ENCODE data around the gene PRDM16.
"Not testable (repeated sequence)": the region's sequence is repeated elsewhere in the genome, so short reads cannot be mapped to it uniquely, and the experiment has no call there.

Gene PRDM16

DNA sequence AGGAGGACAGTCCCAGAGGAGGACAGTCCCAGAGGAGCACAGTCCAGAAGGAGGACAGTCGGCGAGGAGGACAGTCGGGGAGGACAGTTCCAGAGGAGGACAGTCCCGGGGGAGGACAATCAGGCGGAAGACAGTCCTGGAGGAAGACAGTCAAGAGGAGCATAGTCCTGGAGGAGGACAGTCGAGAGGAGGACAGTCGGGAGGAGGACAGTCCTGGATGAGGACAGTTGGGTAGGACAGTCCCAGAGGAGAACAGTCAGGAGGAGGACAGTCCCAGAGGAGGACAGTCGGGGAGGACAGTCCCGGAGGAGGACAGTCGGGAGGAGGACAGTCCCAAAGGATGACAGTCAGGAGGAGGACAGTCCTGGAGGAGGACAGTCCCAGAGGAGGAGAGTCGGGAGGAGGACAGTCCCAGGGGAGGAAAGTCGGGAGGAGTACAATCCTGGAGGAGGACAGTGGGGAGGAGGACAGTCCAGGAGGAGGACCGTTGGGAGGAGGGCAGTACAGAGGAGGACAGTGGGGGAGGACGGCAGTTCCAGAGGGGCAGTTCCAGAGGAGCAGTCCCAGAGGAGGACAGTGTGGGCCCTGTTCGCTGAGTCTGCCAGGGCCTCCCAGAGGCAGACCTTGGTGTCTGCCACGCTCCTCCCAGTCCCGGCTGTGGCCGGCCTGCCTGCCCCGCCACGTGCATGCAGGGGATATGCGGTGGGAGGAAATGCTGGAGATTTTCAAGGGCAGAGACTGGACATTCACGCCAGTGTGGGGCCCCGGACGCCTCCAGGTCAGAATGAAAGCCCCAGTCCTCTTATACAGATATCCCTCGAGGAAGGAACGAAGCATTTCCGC lies 201.6 kb downstream of the PRDM16 start:
- DNase-seq = no peak

DNA sequence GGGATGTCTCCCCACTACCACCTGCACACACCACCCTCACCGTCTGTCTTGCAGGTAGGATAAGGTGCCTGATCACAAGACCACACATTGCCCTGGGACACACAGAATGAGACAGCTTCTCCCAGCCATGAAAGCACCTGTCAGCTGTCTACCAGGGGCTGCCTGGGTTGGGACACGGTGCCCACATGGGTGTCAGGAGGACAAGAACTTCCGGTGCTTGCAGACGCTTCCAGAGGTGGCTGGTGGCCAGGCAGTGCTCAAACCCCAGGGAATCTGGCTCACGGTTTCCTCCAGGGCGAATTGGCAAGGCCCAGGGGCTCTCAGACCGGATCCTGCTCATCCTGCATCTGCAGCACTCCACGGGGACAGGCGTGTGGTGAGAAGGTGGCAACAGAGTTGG lies 202.9 kb downstream of the PRDM16 start:
- DNase-seq = no peak

DNA sequence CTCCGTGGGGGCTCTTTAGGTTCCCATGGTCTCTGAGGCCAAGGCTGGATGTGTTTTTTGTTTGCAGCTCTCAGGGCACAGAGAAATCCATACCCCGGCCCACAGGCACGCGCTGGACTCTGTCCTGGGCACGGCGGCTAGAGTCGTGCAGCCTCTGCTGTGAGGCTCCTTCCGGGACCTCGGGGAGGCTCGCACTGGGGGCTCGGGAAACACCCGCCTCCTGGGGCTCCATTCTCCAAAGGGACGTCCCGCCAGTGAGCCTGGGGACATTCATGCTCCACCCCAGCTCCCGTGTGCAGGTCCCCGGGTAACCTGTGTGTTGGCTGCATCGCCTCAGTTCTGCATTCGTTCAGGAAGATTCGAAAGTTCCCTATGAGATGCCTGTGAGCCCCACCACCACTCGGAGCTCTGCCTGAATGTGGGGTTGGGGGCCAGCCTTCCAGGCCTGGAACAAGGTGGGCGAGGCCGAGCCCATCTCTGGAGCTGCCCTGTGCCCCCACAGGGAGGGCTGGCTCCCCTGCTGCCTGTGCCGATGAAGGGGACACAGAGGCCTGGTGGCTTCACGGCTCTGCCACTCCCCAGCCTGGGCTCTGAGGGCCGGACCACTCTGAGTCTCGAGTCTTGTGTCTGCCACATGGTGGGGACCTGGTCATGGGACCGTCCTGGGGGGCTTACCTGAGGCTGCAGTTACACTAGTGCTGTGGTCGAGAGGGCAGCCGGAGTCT lies 203.5 kb downstream of the PRDM16 start:
- DNase-seq = no peak

DNA sequence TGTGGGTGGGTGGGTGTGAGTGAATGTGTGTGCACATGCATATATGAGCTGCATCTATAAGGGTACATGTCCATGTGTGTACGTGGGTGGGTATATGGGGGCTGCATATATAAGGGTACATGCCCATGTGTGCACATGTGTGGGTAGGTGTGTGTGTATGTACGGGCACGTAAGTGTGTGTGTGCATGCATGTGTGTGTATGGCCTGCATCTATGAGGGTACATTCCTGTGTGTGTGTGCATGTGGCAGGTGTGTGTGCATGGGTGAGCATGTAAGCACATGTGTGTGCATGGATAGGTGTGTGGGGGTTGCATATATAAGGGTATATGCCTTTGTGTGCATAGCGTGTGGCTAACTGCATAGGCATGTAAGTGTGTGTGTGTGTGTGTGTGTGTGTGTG lies 204.4 kb downstream of the PRDM16 start:
- DNase-seq = no peak

DNA sequence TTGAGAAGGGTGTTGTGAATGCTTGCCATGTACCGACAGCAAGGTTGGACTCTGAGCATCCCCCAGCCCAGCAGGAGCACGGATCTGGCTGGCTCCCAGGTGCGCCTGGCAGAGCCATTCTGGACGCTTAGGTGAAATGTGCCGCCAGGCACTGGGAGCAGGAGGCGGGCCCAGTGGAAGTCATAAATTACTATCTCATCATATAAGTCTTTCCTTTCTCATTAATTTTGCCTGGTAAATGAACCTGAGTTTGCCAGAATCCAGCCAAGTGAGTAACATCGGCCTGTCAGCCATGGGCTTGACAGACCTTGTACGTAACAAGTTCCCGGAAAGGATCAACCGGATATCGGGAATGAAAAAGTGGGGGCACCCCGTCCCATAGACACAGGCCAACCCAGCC lies 206.0 kb downstream of the PRDM16 start:
- DNase-seq = no peak

DNA sequence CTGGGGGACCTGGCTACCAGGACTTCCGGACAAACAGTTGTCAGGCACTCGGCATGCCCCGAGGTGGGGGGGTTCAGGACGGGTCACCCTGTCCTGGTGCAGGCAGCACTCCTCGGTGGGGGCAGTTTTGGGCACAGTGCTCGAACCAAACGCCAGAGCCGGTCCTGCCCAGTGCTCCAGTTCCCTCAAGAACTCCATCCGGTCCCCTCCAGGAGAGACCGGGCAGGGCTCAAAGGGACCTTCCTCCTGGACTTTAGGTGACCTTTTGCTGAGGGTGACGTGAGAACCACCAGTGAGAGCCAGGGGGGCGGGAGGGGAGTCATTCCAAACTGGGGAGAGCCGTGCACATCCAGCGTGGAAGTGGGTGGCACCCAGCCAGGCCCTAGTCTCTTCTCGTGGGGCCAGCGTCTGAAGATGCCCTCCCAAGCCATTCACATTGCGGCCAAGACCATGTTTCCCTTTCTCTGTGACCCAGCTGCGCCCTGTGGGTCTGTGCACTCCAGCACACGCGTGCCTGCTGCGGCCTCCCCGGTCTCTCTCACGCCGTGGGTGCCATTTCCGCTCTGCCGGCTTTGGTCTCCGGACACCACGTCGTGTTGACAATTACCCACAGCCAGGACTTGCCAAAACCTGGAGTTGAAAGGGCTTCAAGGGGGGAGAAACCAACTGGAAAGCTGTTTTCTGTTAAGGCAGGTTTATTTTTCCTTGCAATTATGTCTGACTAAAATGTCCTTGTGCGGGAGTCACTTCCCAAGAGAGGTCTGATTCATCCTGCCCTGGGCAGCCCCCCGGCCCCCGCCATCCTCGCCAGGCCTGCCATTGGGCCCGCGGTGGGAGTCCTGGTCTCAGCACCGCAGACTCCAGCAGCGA lies 206.7 kb downstream of the PRDM16 start:
- no peak for DNase-seq

DNA sequence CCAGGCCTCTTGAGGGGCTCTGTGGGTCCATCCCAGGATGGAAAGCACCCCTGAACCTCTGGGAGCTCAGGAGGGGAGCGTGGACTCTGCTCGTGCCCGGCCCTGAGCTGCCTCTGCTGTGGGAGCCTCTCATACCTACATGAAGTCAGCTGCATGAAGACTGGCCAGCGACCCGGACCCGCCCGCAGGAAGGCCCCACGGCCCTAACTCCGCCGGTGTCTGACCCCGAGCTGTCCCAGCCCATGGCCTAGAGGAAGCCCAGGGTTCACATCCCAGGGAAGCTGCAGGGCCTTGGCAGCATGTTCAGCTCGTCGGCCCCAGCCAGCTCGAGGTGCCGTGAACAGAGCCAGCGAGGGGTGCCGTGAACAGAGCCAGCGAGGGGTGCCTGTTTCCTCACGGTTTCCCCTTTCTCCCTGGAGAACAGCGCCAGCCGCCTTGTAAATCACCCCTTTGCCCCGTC lies 207.4 kb downstream of the PRDM16 start:
- DNase-seq = no peak

DNA sequence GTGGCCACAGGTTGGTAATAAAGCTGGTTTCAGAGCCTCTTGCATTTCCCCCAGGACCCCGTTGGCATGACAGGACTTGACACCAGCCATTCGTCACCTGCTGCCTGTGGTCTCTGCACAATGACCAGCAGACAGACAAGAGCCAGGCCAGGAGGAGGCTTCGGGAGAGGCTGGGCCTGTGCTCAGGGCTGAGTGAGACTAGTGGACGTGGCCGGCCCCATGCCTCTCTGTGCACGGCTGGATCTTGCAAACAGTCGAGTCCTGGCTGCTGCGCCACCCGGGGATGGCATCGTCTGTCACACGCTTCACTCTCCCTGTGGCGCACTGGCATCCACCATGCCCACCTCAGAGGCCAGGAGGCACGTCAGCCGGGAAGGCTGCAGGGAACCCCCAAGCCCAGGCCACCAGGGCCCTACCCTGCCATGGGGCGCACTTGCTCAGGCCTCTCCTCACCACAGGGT lies 208.0 kb downstream of the PRDM16 start:
- no peak for DNase-seq

DNA sequence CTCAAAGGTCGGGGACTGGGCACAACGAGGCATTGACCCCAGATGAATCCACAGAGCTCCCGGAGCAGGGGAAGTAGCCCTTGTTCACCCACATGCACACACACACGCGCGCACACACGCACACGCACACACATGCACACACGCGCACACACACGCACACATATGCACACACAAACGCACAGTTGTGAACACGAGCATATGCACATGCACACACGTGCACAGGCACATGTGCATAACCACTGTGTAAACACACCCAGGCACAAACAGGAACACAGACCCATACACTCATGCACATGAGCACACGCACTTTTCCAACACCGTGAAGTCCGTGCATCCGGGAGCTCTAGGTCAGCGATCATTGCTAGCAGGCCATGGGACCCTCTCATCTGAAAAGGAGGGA lies 208.6 kb downstream of the PRDM16 start:
- DNase-seq = no peak

DNA sequence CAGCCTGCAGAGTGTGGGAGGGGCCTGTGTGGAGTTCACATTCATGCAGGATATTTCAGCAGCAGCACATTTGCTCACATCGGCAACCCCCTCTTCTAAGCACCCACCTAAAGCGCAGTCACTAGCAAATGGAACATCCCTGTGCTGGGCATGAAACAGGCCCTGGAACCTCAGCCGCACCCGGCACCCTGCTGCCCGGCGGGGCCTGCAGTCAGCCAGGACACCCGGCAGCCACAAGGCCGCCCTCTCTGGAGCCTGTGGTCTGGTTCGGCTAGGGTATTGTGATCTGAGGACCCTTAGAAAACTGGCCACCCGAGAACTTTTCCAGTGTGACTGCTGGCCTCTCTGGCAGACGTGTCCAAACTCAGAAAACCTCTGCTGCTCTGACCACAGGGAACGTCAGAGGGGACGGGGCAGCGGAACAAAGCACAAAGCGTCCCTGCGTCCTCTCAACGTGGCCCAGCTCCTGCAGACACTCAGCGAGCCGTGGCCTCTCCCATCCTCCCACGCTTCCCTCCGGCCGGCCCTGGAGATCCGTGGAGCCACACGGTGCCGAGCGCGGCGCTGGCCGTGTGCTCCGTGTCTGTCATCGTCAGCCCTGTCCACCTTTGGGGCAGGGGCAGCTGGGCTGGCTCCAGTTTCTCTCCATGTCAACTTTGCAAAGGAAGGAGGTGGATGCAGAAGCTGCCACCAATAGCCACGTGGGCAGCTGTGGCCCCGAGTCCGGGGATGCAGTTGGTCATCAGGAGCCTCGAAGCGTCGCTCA lies 209.6 kb downstream of the PRDM16 start:
- no peak for DNase-seq

DNA sequence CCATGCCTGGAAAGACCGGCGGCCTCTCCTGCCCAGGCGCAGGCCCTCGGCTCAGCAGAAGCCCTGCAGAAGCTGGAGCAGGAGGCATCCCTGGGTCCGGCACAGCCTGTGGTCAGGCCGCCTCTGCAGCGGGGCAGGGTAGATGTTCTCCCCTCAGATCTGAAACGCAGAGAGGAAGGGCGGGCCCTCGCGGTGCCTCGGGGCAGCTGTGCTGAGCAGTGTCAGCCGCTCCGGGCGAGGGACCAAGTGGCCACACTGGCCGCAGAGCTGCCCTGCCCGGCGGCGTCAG lies 210.1 kb downstream of the PRDM16 start:
- no peak for DNase-seq

DNA sequence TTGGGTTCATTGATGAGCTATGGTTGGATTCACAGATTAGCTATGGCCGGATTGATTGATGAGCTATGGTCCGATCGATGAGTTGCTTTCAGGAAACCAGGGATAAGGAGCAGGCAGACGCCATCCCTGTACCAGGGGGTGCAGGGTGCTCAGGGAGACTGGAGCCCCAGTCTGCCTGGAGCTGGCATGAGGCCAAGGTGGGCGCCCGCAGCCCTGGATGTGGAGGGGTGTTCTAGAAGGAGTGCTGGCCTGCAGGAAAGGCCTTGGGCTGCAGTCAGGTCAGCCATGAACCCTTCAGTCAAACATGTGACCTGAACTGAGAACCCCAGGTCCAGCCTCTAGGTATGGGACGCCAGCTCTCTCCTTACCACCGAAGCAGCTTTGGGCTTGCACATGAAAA lies 212.7 kb downstream of the PRDM16 start:
- no peak for DNase-seq

DNA sequence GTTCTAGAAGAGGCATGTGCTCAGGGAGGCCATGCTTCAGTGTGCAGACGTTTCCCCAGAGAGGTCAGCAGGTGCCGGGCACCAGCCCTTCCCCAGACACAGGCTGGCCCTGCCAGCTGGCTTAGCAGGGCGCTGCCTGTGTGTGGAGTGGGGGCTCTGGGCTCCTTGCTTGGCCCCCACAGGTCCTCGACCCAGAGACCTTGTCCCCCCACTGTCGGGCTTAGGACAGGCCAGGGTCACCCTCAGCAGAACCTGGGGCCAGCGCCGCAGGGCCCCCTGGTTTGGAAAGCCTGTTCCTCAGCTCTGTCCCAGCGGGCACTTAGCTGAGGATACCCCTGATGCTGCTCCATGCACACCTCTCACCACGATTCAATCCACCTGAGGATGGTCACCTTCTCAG lies 213.2 kb downstream of the PRDM16 start:
- no peak for DNase-seq

DNA sequence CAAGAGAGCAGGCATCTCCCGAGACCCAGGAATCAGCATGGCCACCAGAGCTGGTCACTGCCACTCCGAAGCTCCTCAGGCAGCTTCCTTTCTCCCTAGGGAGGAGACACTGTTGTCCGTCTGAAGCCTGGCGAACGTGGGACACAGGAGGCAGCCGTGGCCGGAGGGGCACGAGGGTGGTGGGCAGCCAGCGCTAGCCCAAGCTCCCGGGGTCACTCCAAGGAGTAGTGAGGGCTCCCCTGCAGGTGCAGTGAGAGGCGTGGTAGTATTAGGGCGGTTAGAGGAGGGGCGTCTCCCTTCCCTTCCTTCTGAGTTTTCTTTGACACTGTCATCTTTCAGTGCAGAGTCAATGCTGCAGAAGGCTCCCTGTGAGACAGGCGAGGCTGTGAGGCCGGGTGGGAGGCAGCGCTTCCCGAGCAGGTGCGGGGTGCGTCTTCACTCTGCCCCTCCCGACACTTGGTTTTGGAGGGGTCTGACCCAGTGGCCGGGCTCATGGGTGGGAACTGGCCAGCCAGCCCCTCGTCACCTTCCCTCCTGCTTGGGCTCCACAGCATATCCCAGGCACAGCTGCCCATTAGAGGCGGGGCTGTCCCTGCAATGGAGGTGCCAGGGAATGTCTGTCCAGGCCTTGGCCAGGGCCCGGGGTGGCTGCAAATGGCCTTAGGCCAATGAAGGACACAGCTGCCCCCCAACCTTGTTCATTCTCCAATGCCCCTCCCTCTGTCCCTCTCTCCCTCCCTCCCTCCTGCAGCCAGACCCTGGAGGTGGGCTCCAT lies 213.8 kb downstream of the PRDM16 start:
- DNase-seq = no peak

DNA sequence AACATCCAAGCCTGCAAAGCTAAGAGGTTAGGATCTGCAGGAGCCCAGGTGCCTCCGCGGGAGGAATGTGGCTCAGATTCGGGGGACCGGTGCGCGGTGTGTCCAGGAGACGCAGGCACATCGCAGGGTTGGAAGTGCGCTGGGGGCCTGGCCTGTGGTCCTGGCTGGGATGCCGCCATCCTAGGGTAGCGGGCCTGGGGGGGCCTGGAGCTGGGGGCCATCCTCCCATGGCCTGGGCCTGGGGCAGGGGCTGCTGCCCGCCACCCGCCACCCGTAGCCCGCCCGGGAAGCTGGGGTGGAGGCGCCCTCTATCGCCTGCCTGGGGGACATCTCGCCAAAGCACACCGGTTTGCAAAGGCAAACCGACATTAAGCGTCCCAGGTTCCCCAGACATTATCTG lies 214.8 kb downstream of the PRDM16 start:
- no peak for DNase-seq

DNA sequence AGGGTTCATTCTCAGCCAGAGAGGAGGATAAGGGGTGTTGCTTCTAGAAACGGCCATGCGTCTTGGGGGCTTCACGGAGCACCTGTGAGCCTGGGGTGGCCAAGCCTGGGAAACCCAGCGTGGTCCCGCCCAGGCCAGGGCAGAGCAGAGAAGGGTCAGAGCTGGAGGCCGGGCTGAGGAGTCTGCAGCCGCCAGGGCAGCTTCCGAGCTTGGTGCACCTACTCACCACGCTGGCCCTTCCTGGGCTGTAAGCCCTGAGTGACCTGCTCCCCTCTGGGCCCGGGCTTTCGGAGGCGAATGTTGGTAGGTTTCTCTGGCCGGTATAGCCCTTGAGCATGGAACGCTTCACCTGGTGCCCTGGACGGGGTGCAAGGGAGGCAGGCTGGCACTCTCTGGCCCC lies 215.7 kb downstream of the PRDM16 start:
- DNase-seq = no peak

DNA sequence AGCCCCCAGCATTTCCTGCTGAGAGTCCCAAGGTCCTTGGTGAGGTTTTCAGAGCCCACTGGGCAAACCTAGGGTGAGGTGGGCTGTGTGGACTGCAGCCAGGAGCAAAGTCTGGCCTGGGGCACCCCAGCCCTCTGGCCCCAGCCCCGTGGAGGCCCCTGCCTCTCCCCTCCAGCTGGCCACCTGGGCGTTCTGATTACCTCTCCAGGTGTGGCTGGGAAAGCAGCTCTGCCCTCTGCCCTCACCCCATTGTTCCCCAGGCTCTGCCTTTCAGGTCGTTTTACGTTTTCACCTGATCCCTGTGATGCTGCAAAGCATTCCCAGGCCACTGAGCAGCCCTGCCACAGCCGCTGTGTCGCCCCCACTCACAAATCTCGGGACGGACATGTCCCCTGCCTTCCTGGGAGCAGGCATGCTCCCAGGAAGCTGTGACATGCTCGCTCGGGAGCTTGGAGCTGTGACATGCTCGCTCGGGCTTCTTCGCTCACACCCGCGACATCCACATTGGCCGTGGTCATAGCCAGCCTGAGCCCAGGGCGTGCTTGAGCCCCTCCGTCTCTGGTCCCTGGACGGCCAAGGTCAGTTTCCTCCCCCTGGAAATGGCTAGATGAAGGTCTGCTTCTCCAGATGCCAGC lies 216.2 kb downstream of the PRDM16 start:
- DNase-seq = no peak

DNA sequence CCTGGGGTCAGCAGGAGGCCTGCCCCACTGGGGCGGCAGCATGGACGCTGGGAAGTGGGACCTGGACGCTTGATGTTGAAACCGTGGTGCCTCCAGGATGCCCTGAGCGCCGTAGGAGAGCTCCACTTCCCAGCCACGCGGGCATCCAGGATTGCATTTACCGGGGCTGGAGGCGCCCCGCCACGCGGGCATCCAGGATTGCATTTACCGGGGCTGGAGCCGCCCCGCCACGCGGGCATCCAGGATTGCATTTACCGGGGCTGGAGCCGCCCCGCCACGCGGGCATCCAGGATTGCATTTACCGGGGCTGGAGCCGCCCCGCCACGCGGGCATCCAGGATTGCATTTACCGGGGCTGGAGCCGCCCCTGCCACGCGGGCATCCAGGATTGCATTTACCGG lies 218.1 kb downstream of the PRDM16 start:
- DNase-seq = not testable (repeated sequence)

DNA sequence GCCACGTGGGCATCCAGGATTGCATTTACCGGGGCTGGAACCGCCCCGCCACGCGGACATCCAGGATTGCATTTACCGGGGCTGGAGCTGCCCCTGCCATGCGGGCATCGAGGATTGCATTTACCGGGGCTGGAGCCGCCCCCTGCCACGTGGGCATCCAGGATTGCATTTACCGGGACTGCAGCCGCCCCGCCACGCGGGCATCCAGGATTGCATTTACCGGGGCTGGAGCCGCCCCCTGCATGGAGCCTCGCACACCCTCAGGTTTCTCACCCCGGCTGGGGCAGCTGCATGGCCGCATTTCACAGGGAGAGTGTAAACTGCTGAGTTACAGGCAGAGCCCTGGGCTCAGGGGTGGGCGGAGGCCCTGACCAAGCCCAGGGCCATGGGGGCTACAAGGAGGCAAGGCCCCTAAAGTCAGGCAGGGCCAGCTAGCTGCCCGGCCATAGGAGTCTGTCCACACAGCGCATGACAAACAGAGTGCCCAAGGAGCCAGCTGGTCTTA lies 218.7 kb downstream of the PRDM16 start:
- DNase-seq = no peak

DNA sequence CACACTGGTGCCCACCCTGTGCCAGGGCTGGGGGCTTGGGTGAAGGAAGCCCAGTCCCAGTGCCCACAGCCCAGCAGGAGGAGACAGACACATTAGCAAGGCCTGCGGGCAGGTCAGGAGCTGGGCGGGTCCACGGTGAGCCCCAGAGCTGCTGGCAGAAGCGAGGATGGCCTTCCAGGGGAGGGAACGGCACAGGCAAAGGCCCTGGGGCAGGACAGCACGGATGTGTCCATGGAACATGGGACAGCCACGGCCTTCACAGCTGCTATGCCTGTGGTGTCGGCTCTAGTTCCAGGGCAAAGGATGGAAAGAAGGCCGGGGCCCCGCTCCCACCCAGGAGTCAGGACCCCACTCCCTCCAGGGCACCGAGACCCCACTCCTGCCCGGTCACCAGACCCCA lies 220.5 kb downstream of the PRDM16 start:
- no peak for DNase-seq

DNA sequence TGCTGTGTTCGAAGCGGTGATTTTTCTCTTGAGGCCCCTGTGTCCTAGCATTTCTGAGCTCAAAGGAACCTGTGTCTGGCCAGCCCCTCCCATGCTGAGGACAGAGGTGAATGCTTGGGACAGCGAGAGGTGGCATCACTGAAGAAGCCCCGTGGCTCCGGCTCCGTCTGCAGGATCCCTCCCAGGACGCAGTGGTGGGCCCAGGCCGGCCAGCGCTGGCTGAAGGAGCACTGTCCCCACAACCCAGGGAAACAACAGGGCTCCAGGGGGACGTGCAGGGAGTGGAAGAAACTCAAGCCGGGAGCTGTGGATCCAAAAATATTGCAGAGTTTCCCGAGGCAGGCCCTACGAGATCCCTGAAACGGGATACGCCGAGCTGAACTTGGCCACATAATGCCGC lies 221.4 kb downstream of the PRDM16 start:
- DNase-seq = no peak

All from CD4-positive, alpha-beta T cell treated with Interleukin-1 beta for 1 hour (primary cell).